NCI-H748 treated with DMSO at 0.1 percent for 48 hours (cell line): ENCODE measurements around the gene ZNF677.
"Not testable (repeated sequence)": the region's sequence is repeated elsewhere in the genome, so short reads cannot be mapped to it uniquely, and the experiment has no call there.

Experiments used
- DNase-seq: peaks from one replicate; lab custom pipeline; 2025; lab: John Stamatoyannopoulos, UW

Gene ZNF677

GRCh38 chr19:53193535-53194222, 61.0 kb downstream of the ZNF677 start:
- DNase-seq, result no peak

- peak; percentile 78 for DNase-seq
Observed at GRCh38 chr19:53192771-53193534, 61.7 kb downstream of the ZNF677 start, which contains the start of gene ZNF665. Gene ZNF665, minus strand, starts transcription at chr19:53193358. Its CDS starts 10,460 bp downstream, at chr19:53182898.

DNA sequence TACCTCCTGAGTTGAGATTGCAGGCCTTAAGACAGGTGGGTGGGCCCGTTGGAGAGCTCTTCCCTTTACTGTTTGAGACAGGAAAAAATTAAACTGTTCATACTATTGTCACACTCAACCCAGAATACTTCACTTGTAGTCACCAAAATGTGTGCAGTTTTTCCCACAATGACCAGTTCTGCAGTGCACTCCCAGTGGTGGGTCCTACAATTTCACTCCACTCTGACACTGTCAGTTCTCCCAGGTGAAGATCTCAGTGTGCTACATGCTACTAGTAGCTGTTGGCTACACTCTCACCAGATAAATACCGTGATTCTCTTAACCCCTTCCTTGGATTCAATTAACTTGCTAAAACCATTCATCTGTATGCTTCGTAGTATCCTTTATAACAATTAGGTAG, 64.4 kb downstream of the ZNF677 start:
- no peak for DNase-seq

DNA sequence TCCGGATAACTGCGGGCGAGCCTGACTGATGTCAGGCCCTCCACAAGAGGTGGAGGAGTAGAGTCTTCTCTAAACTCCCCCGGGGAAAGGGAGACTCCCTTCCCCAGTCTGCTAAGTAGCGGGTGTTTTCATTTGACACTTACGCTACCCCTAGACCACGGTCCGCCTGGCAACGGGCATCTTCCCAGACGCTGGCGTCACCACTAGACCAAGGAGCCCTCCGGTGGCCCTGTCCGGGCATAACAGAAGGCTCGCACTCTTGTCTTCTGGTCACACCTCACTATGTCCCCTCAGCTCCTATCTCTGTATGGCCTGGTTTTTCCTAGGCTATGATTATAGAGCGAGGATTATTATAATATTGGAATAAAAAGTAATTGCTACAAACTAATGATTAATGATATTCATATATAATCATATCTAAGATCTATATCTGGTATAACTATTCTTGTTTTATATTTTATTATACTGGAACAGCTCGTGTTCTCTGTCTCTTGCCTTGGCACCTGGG, 64.9 kb downstream of the ZNF677 start:
- DNase-seq, result not testable (repeated sequence)
